ENCODE data around the gene TPRX2. TPM values are rescaled to one million over a fixed set of nuclear protein-coding genes. Genes with fewer than 3 reads are reported as not detected.
"Not testable (repeated sequence)": the region's sequence is repeated elsewhere in the genome, so short reads cannot be mapped to it uniquely, and the experiment has no call there.

Gene TPRX2, protein sequence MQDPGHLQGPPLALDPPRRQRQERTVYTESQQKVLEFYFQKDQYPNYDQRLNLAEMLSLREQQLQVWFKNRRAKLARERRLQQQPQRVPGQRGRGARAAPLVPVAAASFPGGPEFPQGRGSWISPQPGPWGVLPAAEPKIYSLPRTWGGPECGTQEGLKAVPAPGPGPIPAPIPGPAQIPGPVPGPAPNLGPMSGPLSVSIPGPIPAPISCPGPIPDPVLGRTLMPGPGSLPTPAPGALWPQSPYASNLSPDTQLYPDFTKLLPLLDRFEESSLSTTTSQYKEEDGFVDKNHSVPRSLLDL
- total RNA-seq (not detected), polyA plus RNA-seq (not detected)
- long read RNA-seq, donor 1 = 0 reads
- long read RNA-seq, donor 2 = 0 reads
- long read RNA-seq, donor 3 = 0 reads

DNA sequence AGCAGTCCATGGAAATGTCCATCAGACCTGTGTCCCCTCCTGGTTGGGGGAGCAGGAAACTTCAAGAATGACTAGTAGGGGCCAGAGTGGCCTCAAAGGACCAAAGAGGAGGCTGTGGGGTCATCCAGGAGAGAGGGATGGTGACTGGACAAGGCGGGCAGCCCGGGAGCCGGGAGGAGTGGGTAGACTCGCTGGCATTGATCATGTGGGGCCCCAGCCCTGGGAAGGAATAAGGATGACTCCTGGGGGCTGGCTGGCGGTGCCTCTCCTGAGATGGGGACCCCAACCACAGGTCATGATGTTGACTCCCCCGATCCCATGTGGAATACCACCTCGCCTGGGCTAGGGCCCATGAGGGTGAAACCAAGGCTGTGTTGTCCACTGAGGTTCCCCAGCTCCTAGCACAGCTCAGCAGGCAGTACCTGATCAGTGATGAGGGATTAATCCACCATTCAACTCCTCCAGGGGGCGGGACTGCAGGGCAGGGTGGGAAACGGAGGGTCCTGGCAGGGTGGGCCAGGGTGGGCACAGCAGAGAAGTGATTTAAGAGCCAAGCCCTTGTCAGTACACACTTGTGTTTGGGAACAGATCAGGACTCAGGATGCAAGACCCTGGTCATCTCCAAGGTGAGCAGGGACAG, at the start of gene TPRX2:
Gene TPRX2 (plus strand): TSS at position 590 of the 640 bp plus-strand sequence. CDS start 12 bp downstream, at position 602.
- H3K4me1 ChIP-seq (ENCODE audit: insufficient read depth); H3K4me3 ChIP-seq; H3K9me3 ChIP-seq; DNase-seq; intact Hi-C loops (cut with DNase I); H3K27ac ChIP-seq; H3K36me3 ChIP-seq; H3K27me3 ChIP-seq: not testable (repeated sequence)
- 86 to 91% (median 91%) methylated on average over 9 of the region's 9 CpGs for WGBS, 3 donors

DNA sequence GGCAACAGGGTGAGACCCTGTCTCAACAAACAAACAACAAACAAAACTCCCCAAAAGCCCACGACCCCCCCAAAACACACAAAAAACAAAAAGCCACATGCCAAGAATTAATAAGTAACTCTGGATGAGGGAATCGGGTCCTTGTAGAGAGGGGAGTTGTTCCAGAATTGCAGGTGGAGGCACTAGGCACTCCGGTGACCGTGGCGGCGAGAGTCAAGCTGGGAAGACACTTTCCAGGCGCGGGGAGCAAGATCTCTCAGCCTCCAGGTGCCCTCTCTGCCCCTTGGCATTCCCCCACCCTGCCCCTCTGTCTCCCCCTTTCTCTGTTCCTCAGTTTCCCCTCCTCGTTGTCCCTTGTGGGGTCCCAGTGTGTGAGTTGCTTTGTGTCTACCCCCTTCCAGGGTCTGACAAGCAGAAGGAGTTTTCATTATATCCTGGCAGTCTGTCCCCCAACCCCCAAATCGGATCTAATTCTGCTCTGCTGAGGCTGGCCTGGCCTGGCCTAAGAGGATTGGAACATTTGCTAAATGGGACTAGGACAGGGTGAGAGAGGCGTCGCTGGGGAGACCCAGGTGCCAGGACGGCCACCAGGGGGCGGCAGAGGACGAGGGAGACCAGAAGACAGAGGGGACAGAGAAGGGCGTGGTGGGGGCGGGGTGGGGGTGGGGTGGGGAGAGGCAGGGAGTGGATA, 45.6 kb upstream of the TPRX2 start:
- WGBS, 3 donors = 36 to 41% (median 37%) methylated on average over 17 of the region's 17 CpGs
- Histone ChIP-seq H3K27me3 (no peaks in the 10 kb centered on the region), H3K4me3 (no peak overlapping the region), H3K4me1 (ENCODE audit: insufficient read depth) (no peaks in the 10 kb centered on the region), H3K27ac (no peak overlapping the region), H3K36me3 (no peaks in the 10 kb centered on the region), H3K9me3 (no peaks in the 10 kb centered on the region)
- intact Hi-C loops (cut with DNase I) = no loop called here
- TF ChIP-seq POLR2A (IDR thresholded peaks at IDR 0.05) = no peak
- TF ChIP-seq, protein P1, sequence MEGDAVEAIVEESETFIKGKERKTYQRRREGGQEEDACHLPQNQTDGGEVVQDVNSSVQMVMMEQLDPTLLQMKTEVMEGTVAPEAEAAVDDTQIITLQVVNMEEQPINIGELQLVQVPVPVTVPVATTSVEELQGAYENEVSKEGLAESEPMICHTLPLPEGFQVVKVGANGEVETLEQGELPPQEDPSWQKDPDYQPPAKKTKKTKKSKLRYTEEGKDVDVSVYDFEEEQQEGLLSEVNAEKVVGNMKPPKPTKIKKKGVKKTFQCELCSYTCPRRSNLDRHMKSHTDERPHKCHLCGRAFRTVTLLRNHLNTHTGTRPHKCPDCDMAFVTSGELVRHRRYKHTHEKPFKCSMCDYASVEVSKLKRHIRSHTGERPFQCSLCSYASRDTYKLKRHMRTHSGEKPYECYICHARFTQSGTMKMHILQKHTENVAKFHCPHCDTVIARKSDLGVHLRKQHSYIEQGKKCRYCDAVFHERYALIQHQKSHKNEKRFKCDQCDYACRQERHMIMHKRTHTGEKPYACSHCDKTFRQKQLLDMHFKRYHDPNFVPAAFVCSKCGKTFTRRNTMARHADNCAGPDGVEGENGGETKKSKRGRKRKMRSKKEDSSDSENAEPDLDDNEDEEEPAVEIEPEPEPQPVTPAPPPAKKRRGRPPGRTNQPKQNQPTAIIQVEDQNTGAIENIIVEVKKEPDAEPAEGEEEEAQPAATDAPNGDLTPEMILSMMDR (IDR thresholded peaks at IDR 0.05) = no peak
- TF ChIP-seq EP300 (IDR thresholded peaks at IDR 0.05) = no peak
- peak; percentile 28 to 68 (median 52) for DNase-seq

DNA sequence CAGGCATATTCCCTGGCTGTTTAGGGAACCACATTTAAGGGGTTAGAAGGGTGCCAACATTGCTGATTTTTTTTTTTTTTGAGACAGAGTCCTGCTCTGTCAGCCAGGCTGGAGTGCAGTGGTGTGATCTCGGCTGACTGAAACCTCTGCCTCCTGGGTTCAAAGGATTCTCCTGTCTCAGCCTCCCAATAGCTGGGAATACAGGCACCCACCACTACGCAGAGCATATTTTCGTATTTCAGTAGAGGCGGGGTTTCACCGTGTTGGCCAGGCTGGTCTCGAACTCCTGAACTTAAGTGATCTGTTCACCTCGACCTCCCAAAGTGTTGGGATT, 45.1 kb upstream of the TPRX2 start:
- DNase-seq = no peak
- no peaks in the 10 kb centered on the region for H3K4me1 ChIP-seq (ENCODE audit: insufficient read depth)
- H3K36me3 ChIP-seq = no peaks in the 10 kb centered on the region
- no peak overlapping the region for H3K27ac ChIP-seq
- no peak for TF ChIP-seq EP300 (IDR thresholded peaks at IDR 0.05)
- TF ChIP-seq, protein P1 (IDR thresholded peaks at IDR 0.05) = no peak
- intact Hi-C loops (cut with DNase I) = no loop called here
- H3K9me3 ChIP-seq = no peaks in the 10 kb centered on the region
- no peaks in the 10 kb centered on the region for H3K27me3 ChIP-seq
- WGBS, 3 donors = 58 to 60% (median 58%) methylated on average over 7 of the region's 7 CpGs
- no peak overlapping the region for H3K4me3 ChIP-seq

DNA sequence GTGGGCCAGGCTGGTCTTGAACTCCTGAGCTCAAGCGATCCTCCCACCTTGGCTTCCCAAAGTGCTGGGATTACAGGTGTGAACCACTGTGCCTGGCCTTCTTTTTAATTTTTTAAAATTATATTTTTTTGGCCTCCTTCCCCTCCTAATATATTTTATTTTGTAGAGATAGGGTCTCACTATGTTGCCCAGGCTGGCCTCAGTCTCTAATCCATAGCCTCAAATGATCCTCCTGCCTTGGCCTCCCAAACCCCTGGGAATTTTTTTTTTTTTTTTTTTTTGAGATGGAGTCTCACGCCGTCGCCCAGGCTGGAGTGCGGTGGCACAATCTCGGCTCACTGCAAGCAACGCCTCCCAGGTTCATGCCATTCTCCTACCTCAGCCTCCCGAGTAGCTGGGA, 42.8 kb upstream of the TPRX2 start:
- DNase-seq; intact Hi-C loops (cut with DNase I); H3K4me3 ChIP-seq; H3K27ac ChIP-seq; H3K27me3 ChIP-seq; H3K9me3 ChIP-seq; H3K36me3 ChIP-seq; H3K4me1 ChIP-seq (ENCODE audit: insufficient read depth): not testable (repeated sequence)
- 93% methylated on average over 8 of the region's 8 CpGs for WGBS, 3 donors

DNA sequence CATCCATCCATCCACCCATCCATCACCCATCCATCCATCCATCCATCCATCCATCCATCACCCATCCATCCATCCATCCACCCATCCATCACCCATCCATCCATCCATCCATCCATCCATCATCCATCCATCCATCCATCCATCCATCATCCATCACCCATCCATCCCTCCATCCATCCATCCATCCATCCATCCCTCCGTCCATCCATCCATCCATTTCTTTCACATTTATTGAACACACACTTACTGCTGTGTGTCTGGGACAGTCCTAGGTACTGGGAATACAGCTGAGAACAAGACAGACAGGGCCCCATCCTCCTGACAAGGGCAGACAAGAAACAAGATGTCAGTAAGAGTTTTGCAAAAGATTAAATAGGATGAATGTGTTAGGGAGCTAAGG, 40.8 kb upstream of the TPRX2 start:
- H3K27me3 ChIP-seq; H3K36me3 ChIP-seq; H3K4me3 ChIP-seq; H3K4me1 ChIP-seq (ENCODE audit: insufficient read depth); H3K27ac ChIP-seq; H3K9me3 ChIP-seq; DNase-seq; intact Hi-C loops (cut with DNase I): not testable (repeated sequence)
- WGBS, 3 donors = 88 to 89% (median 88%) methylated on average over 1 of the region's 1 CpG

DNA sequence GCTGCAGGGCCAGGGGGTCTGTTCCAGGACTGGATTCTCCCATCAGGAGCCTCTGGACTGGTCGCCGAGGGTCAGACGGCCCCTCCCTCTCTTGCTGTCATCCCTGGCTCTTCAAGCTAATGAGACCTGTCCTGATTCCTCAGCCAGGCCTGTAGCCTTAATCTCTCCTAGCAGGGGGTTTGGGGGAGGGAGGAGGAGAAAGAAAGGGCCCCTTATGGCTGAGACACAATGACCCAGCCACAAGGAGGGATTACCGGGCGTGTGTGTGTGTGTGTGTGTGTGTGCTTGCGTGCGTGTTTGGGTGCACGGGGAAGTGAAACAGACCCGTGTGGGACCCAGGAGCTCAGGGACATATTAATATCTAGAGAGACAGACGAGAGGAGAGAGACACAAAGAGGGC, 39.2 kb upstream of the TPRX2 start:
- 12 to 20% (median 13%) methylated on average over 10 of the region's 10 CpGs for WGBS, 3 donors
- DNase-seq = no peak
- no peaks in the 10 kb centered on the region for H3K27me3 ChIP-seq
- H3K9me3 ChIP-seq = no peaks in the 10 kb centered on the region
- no peak for TF ChIP-seq EP300 (IDR thresholded peaks at IDR 0.05)
- TF ChIP-seq POLR2A (IDR thresholded peaks at IDR 0.05) = no peak
- TF ChIP-seq, protein P1 (IDR thresholded peaks at IDR 0.05) = no peak
- H3K4me3 ChIP-seq = no peak overlapping the region
- no peaks in the 10 kb centered on the region for H3K36me3 ChIP-seq
- H3K27ac ChIP-seq = no peak overlapping the region
- intact Hi-C loops (cut with DNase I) = no loop called here
- H3K4me1 ChIP-seq (ENCODE audit: insufficient read depth) = no peaks in the 10 kb centered on the region
